Panc1 (cell line): ENCODE results near the gene COLGALT1. TPM values are rescaled to one million over a fixed set of nuclear protein-coding genes. Genes with fewer than 3 reads are reported as not detected.
A peak's percentile ranks its signal among the peaks of the same experiment; 100 is the strongest.

Experiments
- ATAC-seq: fragments of 200-7000 bp; cut with Tn5 transposase; 2 replicates; pipeline ENCODE4 v1.9.1; 2020; ENCODE audit warnings: mild to moderate bottlenecking, moderate library complexity
- BruUV-seq: library from RNA; stranded (reverse); fragments of 400-500 nt; replicated peaks from 2 replicates; lab custom pipeline; 2021; lab: Mats Ljungman, UMichigan
- CTCF ChIA-PET: fragments of 300-600 bp; sonication (Branson Sonifier 250); formaldehyde crosslinking; loops from one replicate; lab custom pipeline; 2022; ENCODE audit warnings: antibody characterized with exemption; lab: Charles Lee
- POLR2A ChIA-PET: fragments of 300-600 bp; sonication (Branson Sonifier 250); formaldehyde crosslinking; loops from one replicate; lab custom pipeline; 2022; ENCODE audit warnings: antibody characterized with exemption; lab: Charles Lee
- DNase-seq: peaks from one replicate; pipeline ENCODE4 v3.0.0-alpha.2; 2010; ENCODE audit warnings: low read depth, low spot score
- H3K27ac ChIP-seq: 2 replicates; pipeline ENCODE4 v1.5.1; 2011; ENCODE audit warnings: mild to moderate bottlenecking, low read length, inconsistent platforms
- H3K27me3 ChIP-seq: fragments of 200-500 bp; sonication (Bioruptor generic); 2 replicates; pipeline ENCODE4 v1.6.0; 2014; ENCODE audit warnings: low read length, inconsistent platforms; ENCODE audit not compliant: control insufficient read depth, insufficient read depth
- H3K36me3 ChIP-seq: fragments of 200-500 bp; sonication (Bioruptor generic); 2 replicates; pipeline ENCODE4 v1.5.1; 2014; ENCODE audit warnings: inconsistent platforms, mild to moderate bottlenecking, low read length, moderate library complexity; ENCODE audit not compliant: control insufficient read depth, insufficient read depth
- H3K4me1 ChIP-seq: 2 replicates; pipeline ENCODE4 v1.5.1; 2011; ENCODE audit warnings: inconsistent platforms, mild to moderate bottlenecking, low read length, moderate library complexity; ENCODE audit not compliant: control insufficient read depth, insufficient read depth
- H3K4me3 ChIP-seq, 2 experiments: 2 replicates each; pipeline ENCODE4 v1.5.1; 2011 to 2012; ENCODE audit warnings: low read depth in 2 of 2, low read length in 2 of 2, mild to moderate bottlenecking in 2 of 2, inconsistent platforms in 1 of 2, moderate library complexity in 1 of 2
- H3K9me3 ChIP-seq: fragments of 200-500 bp; sonication (Bioruptor generic); 2 replicates; pipeline ENCODE4 v1.5.1; 2014; ENCODE audit warnings: low read depth, mild to moderate bottlenecking, inconsistent platforms, low read length, moderate library complexity; ENCODE audit not compliant: control insufficient read depth, insufficient read depth
- CTCF ChIP-seq: fragments of 450-650 bp; IDR thresholded peaks from 2 replicates; pipeline ENCODE4 v1.5.1; 2017; ENCODE audit warnings: mild to moderate bottlenecking
- POLR2AphosphoS5 ChIP-seq: IDR thresholded peaks from 2 replicates; pipeline ENCODE4 v1.6.1; 2012; ENCODE audit warnings: mild to moderate bottlenecking, low read depth, low read length, moderate library complexity
- REST ChIP-seq, 2 experiments: IDR thresholded peaks; 2 replicates each; pipeline ENCODE4 v1.6.1; 2011 to 2012; ENCODE audit warnings: low read depth in 2 of 2, control low read depth in 1 of 2, low read length in 1 of 2, mild to moderate bottlenecking in 1 of 2, moderate library complexity in 1 of 2; ENCODE audit not compliant: insufficient read depth in 1 of 2
- SIN3A ChIP-seq: IDR thresholded peaks from 2 replicates; pipeline ENCODE4 v1.6.1; 2012; ENCODE audit warnings: low read depth, mild to moderate bottlenecking, low read length, moderate library complexity, borderline replicate concordance; ENCODE audit not compliant: insufficient read depth
- TCF7L2 ChIP-seq: IDR thresholded peaks from 2 replicates; pipeline ENCODE4 v1.6.1; 2011; ENCODE audit warnings: mild to moderate bottlenecking, low read depth, low read length, inconsistent platforms
- in situ Hi-C: cut with HindIII; loops from 2 replicates; pipeline ENCODE4 v1.10.0; 2016; ENCODE audit warnings: low sequenced_read_pairs, low pct_unique_long_range_greater_than_20kb
- intact Hi-C: fragments of 100-400 bp; cut with micrococcal nuclease; formaldehyde crosslinking; loops from one replicate; pipeline ENCODE4 v1.10.0; 2022; ENCODE audit not compliant: unreplicated experiment
- total RNA-seq: library from RNA; stranded (reverse); gene quantifications from one replicate; pipeline ENCODE4 v1.2.1, GENCODE V29; 2021; ENCODE audit not compliant: unreplicated experiment

COLGALT1 gene
- total RNA-seq, 1 experiment from 2014 or later = 97.2 TPM

- BruUV-seq = no TSS peak
- POLR2A ChIA-PET = interaction anchor here (0.6 kb wide), 1 partner anchor 957 kb away, joined by 3 read pairs; the partner anchor contains the start of gene SMIM7
- Histone ChIP-seq H3K27ac (no peak overlapping the region), H3K4me3 (peak overlapping the region; percentile 34 to 58), H3K4me1 (no peaks in the 10 kb centered on the region; the same call in 1 of the 2 replicates), H3K9me3 (no peaks in the 10 kb centered on the region), H3K27me3 (no peaks in the 10 kb centered on the region), H3K36me3 (no peaks in the 10 kb centered on the region)
- CTCF ChIA-PET = interaction anchor here (0.6 kb wide), 1 partner anchor 383 kb away, joined by 5 read pairs; no protein-coding TSS in a partner anchor
- TF ChIP-seq CTCF (no peak), TCF7L2 (no peak), REST (IDR thresholded peaks at IDR 0.05; ENCODE audit: insufficient read depth in 1 of 2, low read depth in 2 of 2, low read length in 1 of 2) (no peak), POLR2AphosphoS5 (no peak), SIN3A (no peak)
- peak; percentile 64 for ATAC-seq
- peak; percentile 10 for DNase-seq
- in situ Hi-C loops (no loop called here), intact Hi-C loops (no loop called here)
These were observed 61.7 kb downstream of the COLGALT1 start for GRCh38 chr19:17616961-17617806.

GRCh38 chr19:17617807-17618192, 62.4 kb downstream of the COLGALT1 start:
- CTCF ChIA-PET = no interaction called here
- ATAC-seq = no peak
- Histone ChIP-seq H3K4me1 (no peaks in the 10 kb centered on the region; the same call in 1 of the 2 replicates), H3K4me3 (no peak overlapping the region), H3K27me3 (no peaks in the 10 kb centered on the region), H3K36me3 (no peaks in the 10 kb centered on the region), H3K27ac (no peak overlapping the region), H3K9me3 (no peaks in the 10 kb centered on the region)
- POLR2A ChIA-PET = no interaction called here
- DNase-seq = no peak
- intact Hi-C loops = no loop called here
- TF ChIP-seq TCF7L2 (no peak), REST (IDR thresholded peaks at IDR 0.05; ENCODE audit: insufficient read depth in 1 of 2, low read depth in 2 of 2, low read length in 1 of 2) (no peak), SIN3A (no peak), CTCF (no peak), POLR2AphosphoS5 (no peak)
- in situ Hi-C loops = no loop called here
- no TSS peak for BruUV-seq
